CD14-positive monocyte (primary cell): Measurements from ENCODE around the gene CELF2. TPM values are rescaled to one million over a fixed set of nuclear protein-coding genes. Genes with fewer than 3 reads are reported as not detected.

Experiments
- DNase-seq, 3 donors: peaks; one replicate each; pipeline ENCODE4 v3.0.0-alpha.2; 2011 to 2022
- H2AFZ ChIP-seq: 2 replicates; pipeline ENCODE4 v1.6.0; 2012; ENCODE audit warnings: mild to moderate bottlenecking, low read depth, low read length, inconsistent platforms; ENCODE audit not compliant: insufficient read depth, poor library complexity, severe bottlenecking
- H3K27ac ChIP-seq, 2 donors: 1 replicate in 1 of 2; 2 replicates in 1 of 2; pipeline ENCODE4 v1.5.1; 2012 to 2013; ENCODE audit warnings: low read length in 2 of 2, control low read depth in 1 of 2, inconsistent platforms in 1 of 2, low read depth in 1 of 2, mild to moderate bottlenecking in 1 of 2
- H3K27me3 ChIP-seq, 2 donors: one replicate each; pipeline versions ENCODE4 v1.6.0 to v1.6.1; 2011 to 2013; ENCODE audit warnings: low read length in 2 of 2; ENCODE audit not compliant: control insufficient read depth in 2 of 2, insufficient read depth in 2 of 2
- H3K36me3 ChIP-seq, 2 donors: replicated peaks in 1 of 2; 1 replicate in 1 of 2; 2 replicates in 1 of 2; pipeline versions ENCODE4 v1.5.1 to v1.6.1; 2012 to 2013; ENCODE audit warnings: low read length in 2 of 2, control low read depth in 1 of 2, inconsistent platforms in 1 of 2, mild to moderate bottlenecking in 1 of 2; ENCODE audit not compliant: insufficient read depth in 2 of 2, control insufficient read depth in 1 of 2
- H3K4me1 ChIP-seq, 2 donors: 1 replicate in 1 of 2; 2 replicates in 1 of 2; pipeline versions ENCODE4 v1.5.1 to v1.6.1; 2012 to 2013; ENCODE audit warnings: low read length in 2 of 2, control low read depth in 1 of 2, inconsistent platforms in 1 of 2, mild to moderate bottlenecking in 1 of 2, moderate library complexity in 1 of 2; ENCODE audit not compliant: insufficient read depth in 2 of 2, control insufficient read depth in 1 of 2
- H3K4me2 ChIP-seq: replicated peaks from 2 replicates; pipeline ENCODE3; 2012; ENCODE audit warnings: low read length, moderate library complexity, mild to moderate bottlenecking; ENCODE audit not compliant: poor library complexity, severe bottlenecking; ENCODE audit errors: extremely low read depth
- H3K4me3 ChIP-seq, 3 experiments: fragments of 200-600 bp in 1 of 3; sonication (generic) in 1 of 3; replicated peaks in 1 of 3; 1 replicate in 2 of 3; 2 replicates in 1 of 3; pipeline ENCODE4 v1.5.1; 2011 to 2013; ENCODE audit warnings: low read length in 3 of 3, mild to moderate bottlenecking in 3 of 3, control low read depth in 2 of 3, low read depth in 2 of 3, inconsistent platforms in 1 of 3, moderate library complexity in 1 of 3
- H3K79me2 ChIP-seq: 2 replicates; pipeline ENCODE4 v1.6.0; 2012; ENCODE audit warnings: mild to moderate bottlenecking, control low read depth, inconsistent platforms, low read length, moderate library complexity; ENCODE audit not compliant: insufficient read depth
- H3K9ac ChIP-seq: 2 replicates; pipeline ENCODE4 v1.6.0; 2017; ENCODE audit warnings: low read length, mild to moderate bottlenecking; ENCODE audit not compliant: insufficient read depth, poor library complexity, severe bottlenecking
- H3K9me3 ChIP-seq, 2 donors: replicated peaks in 1 of 2; 1 replicate in 1 of 2; 2 replicates in 1 of 2; pipeline versions ENCODE4 v1.5.1 to v1.6.1; 2012 to 2013; ENCODE audit warnings: low read length in 2 of 2, control low read depth in 1 of 2; ENCODE audit not compliant: control insufficient read depth in 1 of 2, insufficient read depth in 1 of 2
- H4K20me1 ChIP-seq: 2 replicates; pipeline ENCODE4 v1.6.0; 2012; ENCODE audit warnings: mild to moderate bottlenecking, low read length, control low read depth, moderate library complexity; ENCODE audit not compliant: insufficient read depth
- H3K27ac Mint-ChIP-seq, 7 donors: one replicate each; pipeline ENCODE4 v1.8.0; 2020; ENCODE audit warnings: mild to moderate bottlenecking in 7 of 7, mixed read lengths in 7 of 7, moderate library complexity in 6 of 7, inconsistent platforms in 2 of 7
- H3K27me3 Mint-ChIP-seq, 3 donors: one replicate each; pipeline ENCODE4 v1.8.0; 2021 to 2022; ENCODE audit warnings: low read depth in 3 of 3, mild to moderate bottlenecking in 3 of 3, mixed read lengths in 3 of 3, moderate library complexity in 3 of 3, inconsistent platforms in 1 of 3
- H3K36me3 Mint-ChIP-seq, 2 donors: one replicate each; pipeline ENCODE4 v1.8.0; 2020; ENCODE audit warnings: mixed read lengths in 2 of 2, inconsistent platforms in 1 of 2, mild to moderate bottlenecking in 1 of 2
- H3K4me1 Mint-ChIP-seq: one replicate; pipeline ENCODE4 v1.8.0; 2020; ENCODE audit warnings: mild to moderate bottlenecking, mixed read lengths
- H3K4me3 Mint-ChIP-seq, 2 donors: one replicate each; pipeline ENCODE4 v1.8.0; 2020; ENCODE audit warnings: mild to moderate bottlenecking in 2 of 2, mixed read lengths in 2 of 2, moderate library complexity in 1 of 2
- H3K9me3 Mint-ChIP-seq, 7 donors: one replicate each; pipeline ENCODE4 v1.8.0; 2020 to 2022; ENCODE audit warnings: mixed read lengths in 7 of 7, mild to moderate bottlenecking in 6 of 7, moderate library complexity in 6 of 7, inconsistent platforms in 2 of 7
- CTCF ChIP-seq: fragments of 200-600 bp; IDR thresholded peaks from one replicate; pipeline ENCODE4 v1.8.0; 2022; ENCODE audit warnings: antibody characterized with exemption, mild to moderate bottlenecking
- WGBS: methylation state at CpG from one replicate; pipeline ENCODE4 v1.1.5; 2013; ENCODE audit warnings: missing lambda C conversion rate; ENCODE audit not compliant: insufficient coverage; 5-methylcytosine and 5-hydroxymethylcytosine counted together
- intact Hi-C, 2 donors: fragments of 100-400 bp; cut with micrococcal nuclease; formaldehyde crosslinking; loops; one replicate each; pipeline versions ENCODE4 v1.15.0 to v1.15.1; 2023
- polyA plus RNA-seq, 3 donors: library from polyadenylated mRNA; depleted of rRNA in 1 of 3; unstranded in 2 of 3; stranded (reverse) in 1 of 3; fragments of 300-500 nt in 2 of 3; fragments of >200 nt in 1 of 3; fragmentation: Illumina TruSeq in 2 of 3; gene quantifications; 1 replicate in 2 of 3; 2 replicates in 1 of 3; pipeline ENCODE4 v1.2.3, GENCODE V29; 2012 to 2021

CELF2 gene
- polyA plus RNA-seq, 3 donors, result 53.5 to 93.3 (median 80.5) TPM

- H3K27me3 Mint-ChIP-seq, result peaks cover 0 to 3% (median 1%) of the 10 kb centered on the region in 3 donors
- WGBS, result 88% methylated on average over 9 of the region's 10 CpGs
- Histone ChIP-seq H3K79me2 (no peaks in the 10 kb centered on the region), H3K4me2 (no peak overlapping the region), H2AFZ (no peak overlapping the region), H3K27ac (no peak overlapping the region), H3K27me3 (no peaks in the 10 kb centered on the region), H3K4me3 (no peak overlapping the region), H3K4me1 (no peaks in the 10 kb centered on the region), H3K9ac (no peak overlapping the region), H3K36me3 (no peaks in the 10 kb centered on the region), H4K20me1 (no peaks in the 10 kb centered on the region), H3K9me3 (no peaks in the 10 kb centered on the region)
- no peak overlapping the region for H3K27ac Mint-ChIP-seq
- no peak for TF ChIP-seq CTCF
- peaks cover 4% of the 10 kb centered on the region for H3K4me1 Mint-ChIP-seq
- no peak overlapping the region for H3K4me3 Mint-ChIP-seq
- intact Hi-C loops, result no loop called here
- peaks cover 0 to 8% (median 2%) of the 10 kb centered on the region in 7 donors for H3K9me3 Mint-ChIP-seq
- H3K36me3 Mint-ChIP-seq, result no peaks in the 10 kb centered on the region
- peak in 1 of 3 donors; percentile 7 for DNase-seq
Observed at GRCh38 chr10:11131112-11131639, 113.5 kb downstream of the CELF2 start.

- DNase-seq, result no peak
- Histone ChIP-seq H4K20me1 (no peaks in the 10 kb centered on the region), H3K9me3 (no peaks in the 10 kb centered on the region), H3K79me2 (no peaks in the 10 kb centered on the region), H3K36me3 (no peaks in the 10 kb centered on the region), H3K4me1 (no peaks in the 10 kb centered on the region), H3K27me3 (no peaks in the 10 kb centered on the region), H3K4me2 (no peak overlapping the region), H3K9ac (no peak overlapping the region), H2AFZ (no peak overlapping the region), H3K27ac (no peak overlapping the region), H3K4me3 (no peak overlapping the region)
- Mint-ChIP-seq H3K4me3 (no peak overlapping the region), H3K4me1 (peaks cover 4% of the 10 kb centered on the region), H3K9me3 (peaks cover 0 to 3% (median 0%) of the 10 kb centered on the region in 7 donors), H3K27ac (peak overlapping the region in 1 of 7 donors; percentile 18), H3K36me3 (no peaks in the 10 kb centered on the region), H3K27me3 (peaks cover 0 to 1% (median 0%) of the 10 kb centered on the region in 3 donors)
- WGBS, result 98% methylated on average over 4 of the region's 7 CpGs
- intact Hi-C loops, result no loop called here
- no peak for TF ChIP-seq CTCF
Observed at GRCh38 chr10:11134411-11134810, 116.7 kb downstream of the CELF2 start.
